HG03060 (cell line): ENCODE data around the gene STAM2.

Experiments used
- ATAC-seq: cut with Tn5 transposase; IDR thresholded peaks from one replicate; pipeline ENCODE4 v1.9.1; 2021; ENCODE audit warnings: low read depth, moderate number of reproducible peaks; ENCODE audit not compliant: unreplicated experiment

The STAM2 gene

GRCh38 chr2:152078023-152078422 is 97.5 kb downstream of the STAM2 start:
- no peak for ATAC-seq

- no peak for ATAC-seq
Observed at GRCh38 chr2:152075461-152076050, 100.0 kb downstream of the STAM2 start.

- no peak for ATAC-seq
Observed at GRCh38 chr2:152072011-152072410, 103.6 kb downstream of the STAM2 start.

- ATAC-seq = no peak
Observed at GRCh38 chr2:152071518-152071917, 104.0 kb downstream of the STAM2 start.

GRCh38 chr2:152071092-152071491 is 104.5 kb downstream of the STAM2 start:
- no peak for ATAC-seq

- no peak for ATAC-seq
Observed at GRCh38 chr2:152068226-152068625, 107.3 kb downstream of the STAM2 start.

- ATAC-seq = no peak
Observed at GRCh38 chr2:152067823-152068222, 107.7 kb downstream of the STAM2 start.
